ENCODE data around the gene TMEM106B. TPM values are rescaled to one million over a fixed set of nuclear protein-coding genes. Genes with fewer than 3 reads are reported as not detected.

TMEM106B gene
- total RNA-seq, 1 experiment from 2014 or later, result 27.3 TPM

- TF ChIP-seq USF1 (CRISPR knock-in tag; IDR thresholded peaks at IDR 0.05) (no peak), FOXK1 (CRISPR knock-in tag; IDR thresholded peaks at IDR 0.05) (no peak), NR2C2 (CRISPR knock-in tag; IDR thresholded peaks at IDR 0.05) (no peak), IRF2 (CRISPR knock-in tag; IDR thresholded peaks at IDR 0.05; ENCODE audit: borderline replicate concordance, low read depth) (no peak), ELF4 (CRISPR knock-in tag; IDR thresholded peaks at IDR 0.05; ENCODE audit: low read depth) (no peak), TEAD4 (CRISPR knock-in tag; IDR thresholded peaks at IDR 0.05) (no peak)
- TF ChIP-seq, protein P1, sequence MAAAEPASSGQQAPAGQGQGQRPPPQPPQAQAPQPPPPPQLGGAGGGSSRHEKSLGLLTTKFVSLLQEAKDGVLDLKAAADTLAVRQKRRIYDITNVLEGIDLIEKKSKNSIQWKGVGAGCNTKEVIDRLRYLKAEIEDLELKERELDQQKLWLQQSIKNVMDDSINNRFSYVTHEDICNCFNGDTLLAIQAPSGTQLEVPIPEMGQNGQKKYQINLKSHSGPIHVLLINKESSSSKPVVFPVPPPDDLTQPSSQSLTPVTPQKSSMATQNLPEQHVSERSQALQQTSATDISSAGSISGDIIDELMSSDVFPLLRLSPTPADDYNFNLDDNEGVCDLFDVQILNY (CRISPR knock-in tag; IDR thresholded peaks at IDR 0.05), result no peak
Observed at GRCh38 chr7:12231097-12231496, 20.0 kb downstream of the TMEM106B start (continued).

DNA sequence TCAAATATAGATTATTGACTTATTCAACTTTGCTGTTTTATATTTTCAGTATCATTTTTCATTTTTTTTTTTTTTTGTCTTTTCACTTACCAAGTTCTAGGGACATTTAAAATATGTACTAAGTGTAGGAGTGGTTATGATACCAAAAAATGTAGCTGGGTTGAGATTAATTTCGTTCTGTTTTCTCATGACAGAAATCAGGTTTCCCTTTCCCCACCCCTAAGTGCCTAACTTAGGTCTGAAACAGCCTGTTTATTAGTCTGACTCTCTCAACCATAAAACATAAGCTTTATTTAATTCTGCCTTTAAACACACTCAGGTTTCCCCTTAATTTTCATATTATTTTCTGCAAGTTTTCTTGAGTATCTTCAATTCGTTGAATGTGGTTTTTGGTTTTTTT is 22.1 kb downstream of the TMEM106B start:
- H3K4me1 Mint-ChIP-seq, result no peaks in the 10 kb centered on the region
- ChIA-PET POLR2A (no interaction called here), CTCF (interaction anchor here (0.6 kb wide), 1 partner anchor 121 kb away, joined by 4 read pairs; no protein-coding TSS in a partner anchor)
- H3K27ac Mint-ChIP-seq, result no peak overlapping the region
- H3K36me3 Mint-ChIP-seq, result peaks cover 10% of the 10 kb centered on the region
- TF ChIP-seq TCF7 (CRISPR knock-in tag; IDR thresholded peaks at IDR 0.05; ENCODE audit: low read depth) (no peak), FOXP4 (CRISPR knock-in tag; IDR thresholded peaks at IDR 0.05) (no peak), ZNF232 (CRISPR knock-in tag; IDR thresholded peaks at IDR 0.05) (no peak), NR3C1 (CRISPR knock-in tag; conservative IDR thresholded peaks at IDR 0.05; ENCODE audit: low read depth) (no peak), JUN (CRISPR knock-in tag; IDR thresholded peaks at IDR 0.05) (no peak), SMAD3 (CRISPR knock-in tag; IDR thresholded peaks at IDR 0.05; ENCODE audit: borderline replicate concordance) (no peak), NR1H2 (CRISPR knock-in tag; IDR thresholded peaks at IDR 0.05) (no peak), JAZF1 (CRISPR knock-in tag; IDR thresholded peaks at IDR 0.05) (no peak), ELF4 (CRISPR knock-in tag; IDR thresholded peaks at IDR 0.05; ENCODE audit: low read depth) (no peak), GABPB1 (CRISPR knock-in tag; IDR thresholded peaks at IDR 0.05) (no peak), MYBL2 (CRISPR knock-in tag; IDR thresholded peaks at IDR 0.05) (no peak), ATF2 (CRISPR knock-in tag; IDR thresholded peaks at IDR 0.05; ENCODE audit: borderline replicate concordance, low read depth) (no peak), ZMAT4 (CRISPR knock-in tag; IDR thresholded peaks at IDR 0.05) (no peak), ZNF396 (CRISPR knock-in tag; IDR thresholded peaks at IDR 0.05; ENCODE audit: borderline replicate concordance) (no peak), RELA (CRISPR knock-in tag; IDR thresholded peaks at IDR 0.05; ENCODE audit: borderline replicate concordance) (no peak), ARID4B (CRISPR knock-in tag; IDR thresholded peaks at IDR 0.05; ENCODE audit: borderline replicate concordance) (no peak), ATF1 (CRISPR knock-in tag; IDR thresholded peaks at IDR 0.05) (no peak), STAT6 (CRISPR knock-in tag; conservative IDR thresholded peaks at IDR 0.05; ENCODE audit: low read depth) (no peak), TP53 (CRISPR knock-in tag; IDR thresholded peaks at IDR 0.05) (no peak)
- no peak overlapping the region for H3K4me3 Mint-ChIP-seq
- DNase-seq (ENCODE audit: low spot score), result no peak
- H3K9me3 Mint-ChIP-seq, result peaks cover under 1% of the 10 kb centered on the region
- ATAC-seq, result no peak
- no peaks in the 10 kb centered on the region for H3K27me3 Mint-ChIP-seq (ENCODE audit: low read depth)

Data from WTC11 (cell line).